PFSK-1 (cell line): Measurements from ENCODE around the gene DGKI.

ENCODE experiments used
- FOXP2 ChIP-seq: optimal IDR thresholded peaks from 2 replicates; pipeline ENCODE3; 2011; ENCODE audit warnings: borderline replicate concordance, control low read depth, inconsistent platforms; ENCODE audit not compliant: insufficient read depth; ENCODE audit errors: extremely low read length, extremely low read depth
- POLR2AphosphoS5 ChIP-seq: IDR thresholded peaks from 2 replicates; pipeline ENCODE4 v1.6.1; 2012; ENCODE audit warnings: low read depth, mild to moderate bottlenecking, control low read depth, low read length, moderate library complexity
- SIN3A ChIP-seq: IDR thresholded peaks from 2 replicates; pipeline ENCODE4 v1.6.1; 2012; ENCODE audit warnings: mild to moderate bottlenecking, low read length, moderate library complexity, borderline replicate concordance; ENCODE audit not compliant: insufficient read depth
- TAF1 ChIP-seq: IDR thresholded peaks from 2 replicates; pipeline ENCODE4 v1.6.1; 2012; ENCODE audit warnings: low read length, control low read depth, borderline replicate concordance; ENCODE audit not compliant: insufficient read depth
- TF ChIP-seq, protein P1 (sequence below), 2 experiments: IDR thresholded peaks; 2 replicates each; pipeline versions ENCODE4 v1.6.1 to v1.8.0; 2011 to 2012; ENCODE audit warnings: low read depth in 2 of 2, low read length in 2 of 2, control low read depth in 1 of 2, inconsistent platforms in 1 of 2, mild to moderate bottlenecking in 1 of 2, moderate library complexity in 1 of 2; ENCODE audit not compliant: insufficient read depth in 1 of 2

DGKI gene

DNA sequence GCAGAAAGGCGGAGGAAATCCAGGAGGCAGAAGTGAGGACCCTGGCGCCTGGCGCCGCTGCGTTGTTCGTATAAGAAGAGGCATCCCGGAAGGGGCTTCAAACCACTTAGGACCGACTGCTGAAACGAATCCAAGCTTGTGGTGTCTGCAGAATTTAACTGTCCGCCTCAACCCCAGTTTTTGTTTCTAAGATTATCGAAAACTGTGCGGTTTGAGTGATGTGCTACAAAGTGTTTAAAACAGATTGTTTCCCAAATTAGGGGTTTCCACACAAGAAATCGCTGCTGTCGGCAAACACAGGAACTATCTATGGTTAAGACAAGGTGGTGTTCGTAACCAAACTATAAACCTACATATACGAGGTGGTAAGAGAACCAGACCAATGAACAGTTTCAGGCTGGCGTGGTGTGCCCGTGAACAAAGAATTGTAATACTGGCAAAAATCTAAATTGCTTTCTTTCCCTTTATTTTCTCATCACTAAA, 835 bp upstream of the DGKI start:
- TF ChIP-seq FOXP2 = no peak
- TF ChIP-seq, protein P1, sequence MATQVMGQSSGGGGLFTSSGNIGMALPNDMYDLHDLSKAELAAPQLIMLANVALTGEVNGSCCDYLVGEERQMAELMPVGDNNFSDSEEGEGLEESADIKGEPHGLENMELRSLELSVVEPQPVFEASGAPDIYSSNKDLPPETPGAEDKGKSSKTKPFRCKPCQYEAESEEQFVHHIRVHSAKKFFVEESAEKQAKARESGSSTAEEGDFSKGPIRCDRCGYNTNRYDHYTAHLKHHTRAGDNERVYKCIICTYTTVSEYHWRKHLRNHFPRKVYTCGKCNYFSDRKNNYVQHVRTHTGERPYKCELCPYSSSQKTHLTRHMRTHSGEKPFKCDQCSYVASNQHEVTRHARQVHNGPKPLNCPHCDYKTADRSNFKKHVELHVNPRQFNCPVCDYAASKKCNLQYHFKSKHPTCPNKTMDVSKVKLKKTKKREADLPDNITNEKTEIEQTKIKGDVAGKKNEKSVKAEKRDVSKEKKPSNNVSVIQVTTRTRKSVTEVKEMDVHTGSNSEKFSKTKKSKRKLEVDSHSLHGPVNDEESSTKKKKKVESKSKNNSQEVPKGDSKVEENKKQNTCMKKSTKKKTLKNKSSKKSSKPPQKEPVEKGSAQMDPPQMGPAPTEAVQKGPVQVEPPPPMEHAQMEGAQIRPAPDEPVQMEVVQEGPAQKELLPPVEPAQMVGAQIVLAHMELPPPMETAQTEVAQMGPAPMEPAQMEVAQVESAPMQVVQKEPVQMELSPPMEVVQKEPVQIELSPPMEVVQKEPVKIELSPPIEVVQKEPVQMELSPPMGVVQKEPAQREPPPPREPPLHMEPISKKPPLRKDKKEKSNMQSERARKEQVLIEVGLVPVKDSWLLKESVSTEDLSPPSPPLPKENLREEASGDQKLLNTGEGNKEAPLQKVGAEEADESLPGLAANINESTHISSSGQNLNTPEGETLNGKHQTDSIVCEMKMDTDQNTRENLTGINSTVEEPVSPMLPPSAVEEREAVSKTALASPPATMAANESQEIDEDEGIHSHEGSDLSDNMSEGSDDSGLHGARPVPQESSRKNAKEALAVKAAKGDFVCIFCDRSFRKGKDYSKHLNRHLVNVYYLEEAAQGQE (IDR thresholded peaks at IDR 0.05; ENCODE audit: insufficient read depth in 1 of 2, low read depth in 2 of 2, low read length in 2 of 2) = no peak
- TF ChIP-seq TAF1 = no peak

DNA sequence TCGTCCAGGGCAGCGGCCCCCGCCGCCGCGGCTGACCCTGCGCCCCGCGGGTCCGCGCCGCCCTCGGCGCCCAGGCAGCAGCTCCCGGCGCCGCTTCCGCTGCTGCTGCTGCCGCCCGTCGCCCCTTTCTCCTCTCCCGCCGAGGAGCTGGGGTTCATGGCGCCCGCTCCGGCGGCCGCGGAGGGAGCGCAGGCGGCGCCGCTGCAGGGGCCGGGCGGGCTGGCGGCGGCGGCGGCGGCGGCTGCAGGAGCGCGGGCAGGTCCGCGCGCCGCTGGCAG, 286 bp downstream of the DGKI start:
- TF ChIP-seq FOXP2 = no peak
- no peak for TF ChIP-seq SIN3A
- TF ChIP-seq, protein P1 (IDR thresholded peaks at IDR 0.05; ENCODE audit: insufficient read depth in 1 of 2, low read depth in 2 of 2, low read length in 2 of 2) = no peak
- TF ChIP-seq TAF1 = no peak
- TF ChIP-seq POLR2AphosphoS5 = no peak

DNA sequence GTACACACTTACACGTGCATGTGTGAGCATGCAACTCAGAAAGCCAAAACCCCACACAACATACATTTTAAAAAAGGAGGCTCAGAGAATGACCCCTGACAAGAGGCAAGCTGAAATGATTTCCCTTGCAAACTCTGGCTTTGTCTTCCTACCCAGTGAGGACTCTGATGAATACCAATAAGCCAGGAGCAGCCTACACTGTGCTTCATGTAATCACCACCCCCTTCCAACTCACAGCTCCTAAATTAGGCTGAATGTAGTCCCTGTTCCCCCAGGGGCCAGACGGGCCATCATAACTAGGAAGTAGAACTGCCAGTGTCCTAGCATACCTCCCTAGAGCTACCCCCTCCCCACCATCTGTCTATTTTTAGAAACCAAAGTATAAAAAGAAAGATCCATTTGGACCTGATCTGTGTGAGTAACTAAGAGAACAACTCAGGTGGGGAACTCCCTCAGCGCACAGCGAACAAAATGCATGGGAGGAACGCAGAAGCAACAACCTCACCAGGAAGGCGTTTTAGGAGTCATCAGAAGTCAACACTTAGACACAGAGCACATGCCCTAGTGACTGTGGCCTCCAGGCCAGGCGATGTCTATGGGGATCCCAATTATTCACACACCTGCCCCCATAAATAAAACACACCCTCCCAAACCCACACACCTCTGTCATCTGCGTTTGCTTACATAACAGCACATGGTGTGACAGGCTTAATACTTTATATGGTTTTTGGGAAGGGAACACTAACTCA, 1.9 kb downstream of the DGKI start:
- TF ChIP-seq, protein P1 (IDR thresholded peaks at IDR 0.05; ENCODE audit: insufficient read depth in 1 of 2, low read depth in 2 of 2, low read length in 2 of 2) = no peak
- no peak for TF ChIP-seq POLR2AphosphoS5
- no peak for TF ChIP-seq FOXP2
- TF ChIP-seq SIN3A = no peak
- no peak for TF ChIP-seq TAF1

DNA sequence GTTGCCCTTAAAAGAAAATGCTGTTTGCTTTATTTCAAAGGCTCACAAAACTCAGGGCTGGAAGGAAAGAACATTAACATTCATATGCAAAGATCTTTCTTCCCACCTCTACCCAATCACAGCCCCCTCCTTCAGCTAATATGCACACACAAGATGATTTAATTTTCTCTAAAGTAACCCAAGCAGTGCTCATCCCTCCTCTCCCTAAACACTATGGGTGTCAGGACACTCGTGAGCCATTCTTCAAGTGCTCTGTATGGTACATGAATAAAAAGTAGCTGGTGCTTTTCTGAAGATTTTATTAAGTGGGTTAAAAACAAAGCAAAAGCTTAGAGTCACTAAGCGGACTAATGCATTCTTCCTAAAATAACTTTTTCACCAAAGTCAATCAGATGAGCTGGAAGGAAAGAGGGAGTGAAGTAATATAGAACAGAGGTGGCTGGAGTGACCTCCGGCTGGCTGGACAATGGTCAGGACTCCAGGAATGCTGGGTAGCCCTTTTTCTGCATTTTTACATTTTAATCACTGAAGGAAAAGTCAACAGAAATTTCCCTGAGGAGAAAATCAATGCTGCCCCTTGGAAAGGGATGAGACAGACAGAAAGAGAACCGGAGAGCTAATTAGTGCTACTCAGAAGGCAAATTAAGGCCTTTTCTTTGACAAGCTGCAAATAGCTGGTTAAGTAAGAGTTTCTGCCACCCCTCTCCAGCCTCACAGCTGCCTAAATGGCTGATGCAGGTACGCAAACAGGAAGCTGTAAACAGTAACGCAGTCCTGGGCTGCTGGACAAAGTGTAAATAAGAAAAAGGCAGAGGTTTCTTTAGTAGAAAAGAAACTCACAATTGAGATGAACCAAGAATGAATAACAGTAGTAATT, 6.6 kb downstream of the DGKI start:
- TF ChIP-seq TAF1 (no peak), POLR2AphosphoS5 (no peak), SIN3A (no peak), FOXP2 (no peak)
- TF ChIP-seq, protein P1 (IDR thresholded peaks at IDR 0.05; ENCODE audit: insufficient read depth in 1 of 2, low read depth in 2 of 2, low read length in 2 of 2) = no peak
